HCT116 (cell line): ENCODE results near the gene COMTD1.

Source experiments
- ATF3 ChIP-seq: IDR thresholded peaks from 2 replicates; pipeline ENCODE4 v1.6.1; 2012
- CEBPB ChIP-seq: IDR thresholded peaks from 2 replicates; pipeline ENCODE4 v1.6.1; 2012; ENCODE audit warnings: low read depth
- EGR1 ChIP-seq: IDR thresholded peaks from 2 replicates; pipeline ENCODE4 v1.6.1; 2012; ENCODE audit warnings: low read depth
- EZH2 ChIP-seq: fragments of 200-600 bp; sonication (generic); IDR thresholded peaks from 2 replicates; pipeline ENCODE4 v1.6.1; 2017; ENCODE audit warnings: antibody characterized with exemption, mixed run types
- EZH2phosphoT487 ChIP-seq: fragments of 200-600 bp; IDR thresholded peaks from 2 replicates; pipeline ENCODE4 v1.6.1; 2018; ENCODE audit warnings: antibody characterized with exemption, borderline replicate concordance
- POLR2A ChIP-seq: IDR thresholded peaks from 2 replicates; pipeline ENCODE4 v1.7.0; 2011; ENCODE audit warnings: borderline replicate concordance; ENCODE audit not compliant: insufficient read depth, insufficient read length; ENCODE audit errors: extremely low read depth
- POLR2AphosphoS5 ChIP-seq: IDR thresholded peaks from 2 replicates; pipeline ENCODE4 v1.6.1; 2011; ENCODE audit warnings: mild to moderate bottlenecking, low read depth, low read length, moderate library complexity
- REST ChIP-seq: IDR thresholded peaks from 2 replicates; pipeline ENCODE4 v1.6.1; 2012; ENCODE audit warnings: low read depth
- TCF7L2 ChIP-seq: IDR thresholded peaks from 2 replicates; pipeline ENCODE4 v1.7.0; 2011; ENCODE audit warnings: borderline replicate concordance, inconsistent platforms; ENCODE audit not compliant: insufficient read depth, insufficient read length; ENCODE audit errors: extremely low read depth
- YY1 ChIP-seq: IDR thresholded peaks from 2 replicates; pipeline ENCODE4 v1.6.1; 2011; ENCODE audit warnings: low read length, low read depth, moderate library complexity, mild to moderate bottlenecking; ENCODE audit not compliant: insufficient replicate concordance; ENCODE audit errors: extremely low read depth
- ZBTB33 ChIP-seq: IDR thresholded peaks from 2 replicates; pipeline ENCODE4 v1.6.1; 2011; ENCODE audit warnings: mild to moderate bottlenecking, low read length, moderate library complexity; ENCODE audit not compliant: insufficient replicate concordance; ENCODE audit errors: extremely low read depth
- ZNF274 ChIP-seq: fragments of 200-500 bp; sonication (Bioruptor generic); IDR thresholded peaks from 2 replicates; pipeline ENCODE4 v1.6.1; 2014; ENCODE audit warnings: mild to moderate bottlenecking, low read depth, low read length, inconsistent platforms
- TF ChIP-seq, protein P1 (sequence below), 3 experiments: fragments of 200-600 bp in 1 of 3; sonication (generic) in 1 of 3; IDR thresholded peaks in 2 of 3; conservative IDR thresholded peaks in 1 of 3; 2 replicates each; pipeline ENCODE4 v1.5.1; 2012 to 2017; ENCODE audit warnings: low read depth in 2 of 3, low read length in 2 of 3, antibody characterized with exemption in 1 of 3, borderline replicate concordance in 1 of 3, control low read depth in 1 of 3, mild to moderate bottlenecking in 1 of 3, mixed read lengths in 1 of 3, mixed run types in 1 of 3, moderate library complexity in 1 of 3; ENCODE audit not compliant: insufficient read depth in 1 of 3

- TF ChIP-seq POLR2A (no peak), EGR1 (no peak), ZNF274 (no peak), REST (no peak), EZH2 (no peak), POLR2AphosphoS5 (no peak), ZBTB33 (no peak), YY1 (no peak), ATF3 (no peak), CEBPB (no peak), TCF7L2 (no peak), EZH2phosphoT487 (no peak)
- TF ChIP-seq, protein P1, sequence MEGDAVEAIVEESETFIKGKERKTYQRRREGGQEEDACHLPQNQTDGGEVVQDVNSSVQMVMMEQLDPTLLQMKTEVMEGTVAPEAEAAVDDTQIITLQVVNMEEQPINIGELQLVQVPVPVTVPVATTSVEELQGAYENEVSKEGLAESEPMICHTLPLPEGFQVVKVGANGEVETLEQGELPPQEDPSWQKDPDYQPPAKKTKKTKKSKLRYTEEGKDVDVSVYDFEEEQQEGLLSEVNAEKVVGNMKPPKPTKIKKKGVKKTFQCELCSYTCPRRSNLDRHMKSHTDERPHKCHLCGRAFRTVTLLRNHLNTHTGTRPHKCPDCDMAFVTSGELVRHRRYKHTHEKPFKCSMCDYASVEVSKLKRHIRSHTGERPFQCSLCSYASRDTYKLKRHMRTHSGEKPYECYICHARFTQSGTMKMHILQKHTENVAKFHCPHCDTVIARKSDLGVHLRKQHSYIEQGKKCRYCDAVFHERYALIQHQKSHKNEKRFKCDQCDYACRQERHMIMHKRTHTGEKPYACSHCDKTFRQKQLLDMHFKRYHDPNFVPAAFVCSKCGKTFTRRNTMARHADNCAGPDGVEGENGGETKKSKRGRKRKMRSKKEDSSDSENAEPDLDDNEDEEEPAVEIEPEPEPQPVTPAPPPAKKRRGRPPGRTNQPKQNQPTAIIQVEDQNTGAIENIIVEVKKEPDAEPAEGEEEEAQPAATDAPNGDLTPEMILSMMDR (IDR thresholded peaks at IDR 0.05 in 2 of 3, conservative IDR thresholded peaks at IDR 0.05 in 1 of 3; ENCODE audit: borderline replicate concordance in 1 of 3, insufficient read depth in 1 of 3, low read depth in 2 of 3, low read length in 2 of 3), result no peak
These were observed 27.6 kb downstream of the COMTD1 start for GRCh38 chr10:75208181-75208580.
